Stimulated activated CD8-positive, alpha-beta memory T cell treated with anti-CD3 and anti-CD28 coated beads, Interleukin-12 subunit alpha, Interleukin-12 subunit beta, amount 100 ng/mL, for 1 hour (primary cell): Measurements from ENCODE around the gene HMX2.

Experiments
- DNase-seq: peaks from one replicate; pipeline ENCODE4 v3.0.0-alpha.2; 2020; ENCODE audit warnings: low read depth

Gene HMX2

GRCh38 chr10:123139521-123140163 is 8.3 kb upstream of the HMX2 start:
- DNase-seq = no peak

GRCh38 chr10:123140164-123140982 is 7.6 kb upstream of the HMX2 start:
- no peak for DNase-seq

GRCh38 chr10:123140983-123141390 is 6.9 kb upstream of the HMX2 start:
- DNase-seq = no peak

- DNase-seq = no peak
Observed at GRCh38 chr10:123141791-123142700, 5.9 kb upstream of the HMX2 start.

GRCh38 chr10:123142701-123143161 is 5.2 kb upstream of the HMX2 start:
- DNase-seq = no peak

- DNase-seq = no peak
Observed at GRCh38 chr10:123143162-123143824, 4.6 kb upstream of the HMX2 start.

GRCh38 chr10:123143825-123144168 is 4.1 kb upstream of the HMX2 start:
- no peak for DNase-seq

- DNase-seq = no peak
Observed at GRCh38 chr10:123144697-123145541, 3.0 kb upstream of the HMX2 start.

- no peak for DNase-seq
Observed at GRCh38 chr10:123145542-123146012, 2.4 kb upstream of the HMX2 start.

GRCh38 chr10:123146013-123146893 is 1.7 kb upstream of the HMX2 start:
- no peak for DNase-seq

- DNase-seq = no peak
Observed at GRCh38 chr10:123146894-123147634, 872 bp upstream of the HMX2 start.

GRCh38 chr10:123148414-123149161 is 652 bp downstream of the HMX2 start:
- no peak for DNase-seq

GRCh38 chr10:123149162-123149567 is 1.2 kb downstream of the HMX2 start:
- DNase-seq = no peak

- no peak for DNase-seq
Observed at GRCh38 chr10:123149568-123150270, 1.8 kb downstream of the HMX2 start.

- no peak for DNase-seq
Observed at GRCh38 chr10:123150271-123150985, 2.5 kb downstream of the HMX2 start.

GRCh38 chr10:123150986-123151736 is 3.2 kb downstream of the HMX2 start:
- no peak for DNase-seq
